GM12892 (cell line): ENCODE data around the gene C1orf232.

Experiments used
- POLR2A ChIP-seq: IDR thresholded peaks from 2 replicates; pipeline ENCODE4 v1.6.1; 2011; ENCODE audit warnings: low read depth, low read length, control low read depth
- POLR2AphosphoS5 ChIP-seq: IDR thresholded peaks from 2 replicates; pipeline ENCODE4 v1.6.1; 2011; ENCODE audit warnings: low read depth, low read length, control low read depth

GRCh38 chr1:26158908-26159742 lies 9.6 kb downstream of the C1orf232 start, which contains the start of gene FAM110D:
- TF ChIP-seq POLR2AphosphoS5 (no peak), POLR2A (no peak)
